Natural killer cell treated with Interleukin-12 subunit alpha and Interleukin-12 subunit beta and Interleukin-15 and Interleukin-18, amount 100 ng/mL, for 72 hours (primary cell): ENCODE measurements around the gene PRDM16. TPM values are rescaled to one million over a fixed set of nuclear protein-coding genes. Genes with fewer than 3 reads are reported as not detected.
"Not testable (repeated sequence)": the region's sequence is repeated elsewhere in the genome, so short reads cannot be mapped to it uniquely, and the experiment has no call there.

Experiments
- ATAC-seq, 2 donors: fragments of 150-1000 bp; cut with Tn5 transposase in 1 of 2; sonication (Bioruptor Pico), chemical (Tn5 transposase) in 1 of 2; 2 replicates each; pipeline ENCODE4 v1.10.0; 2021
- DNase-seq: peaks from one replicate; pipeline ENCODE4 v3.0.0; 2022; ENCODE audit warnings: low spot score
- H3K27ac Mint-ChIP-seq, 2 donors: 1 replicate in 1 of 2; 2 replicates in 1 of 2; pipeline ENCODE4 v1.8.0; 2022; ENCODE audit warnings: mixed read lengths in 2 of 2, mild to moderate bottlenecking in 1 of 2, moderate library complexity in 1 of 2
- H3K27me3 Mint-ChIP-seq, 2 donors: 1 replicate in 1 of 2; 2 replicates in 1 of 2; pipeline ENCODE4 v1.8.0; 2022; ENCODE audit warnings: mixed read lengths in 2 of 2
- H3K36me3 Mint-ChIP-seq: one replicate; pipeline ENCODE4 v1.8.0; 2022; ENCODE audit warnings: mixed read lengths
- H3K4me1 Mint-ChIP-seq, 2 donors: 1 replicate in 1 of 2; 2 replicates in 1 of 2; pipeline ENCODE4 v1.8.0; 2022; ENCODE audit warnings: low read depth in 2 of 2, mixed read lengths in 2 of 2, mild to moderate bottlenecking in 1 of 2
- H3K4me3 Mint-ChIP-seq: one replicate; pipeline ENCODE4 v1.8.0; 2022; ENCODE audit warnings: mixed read lengths
- H3K9me3 Mint-ChIP-seq: 2 replicates; pipeline ENCODE4 v1.8.0; 2022; ENCODE audit warnings: mixed read lengths
- total RNA-seq, 2 donors: library from RNA; stranded (reverse); gene quantifications; one replicate each; pipeline ENCODE4 v1.2.3, GENCODE V29; 2022

The PRDM16 gene
- total RNA-seq, 2 donors from 2014 or later = not detected

DNA sequence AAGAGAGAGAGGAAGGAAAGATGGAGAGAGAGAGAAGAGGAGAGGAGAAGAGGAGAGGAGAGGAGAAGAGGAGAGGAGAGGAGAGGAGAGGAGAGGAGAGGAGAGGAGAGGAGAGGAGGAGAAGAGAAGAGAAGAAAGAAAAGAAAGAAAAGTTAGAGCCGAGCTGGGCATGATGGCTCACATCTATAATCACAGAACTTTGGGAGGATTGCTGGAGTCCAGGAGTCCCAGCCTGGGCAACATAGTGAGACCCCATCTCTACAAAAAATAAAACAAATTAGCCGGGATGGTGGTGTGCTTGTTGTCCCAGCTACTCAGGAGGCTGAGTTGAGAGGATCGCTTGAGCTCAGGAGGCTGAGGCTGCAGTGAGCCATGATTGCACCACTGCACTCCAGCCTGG is 171.0 kb downstream of the PRDM16 start:
- not testable (repeated sequence) for H3K4me3 Mint-ChIP-seq, H3K9me3 Mint-ChIP-seq, H3K27me3 Mint-ChIP-seq, H3K27ac Mint-ChIP-seq, DNase-seq, H3K36me3 Mint-ChIP-seq, ATAC-seq, H3K4me1 Mint-ChIP-seq

DNA sequence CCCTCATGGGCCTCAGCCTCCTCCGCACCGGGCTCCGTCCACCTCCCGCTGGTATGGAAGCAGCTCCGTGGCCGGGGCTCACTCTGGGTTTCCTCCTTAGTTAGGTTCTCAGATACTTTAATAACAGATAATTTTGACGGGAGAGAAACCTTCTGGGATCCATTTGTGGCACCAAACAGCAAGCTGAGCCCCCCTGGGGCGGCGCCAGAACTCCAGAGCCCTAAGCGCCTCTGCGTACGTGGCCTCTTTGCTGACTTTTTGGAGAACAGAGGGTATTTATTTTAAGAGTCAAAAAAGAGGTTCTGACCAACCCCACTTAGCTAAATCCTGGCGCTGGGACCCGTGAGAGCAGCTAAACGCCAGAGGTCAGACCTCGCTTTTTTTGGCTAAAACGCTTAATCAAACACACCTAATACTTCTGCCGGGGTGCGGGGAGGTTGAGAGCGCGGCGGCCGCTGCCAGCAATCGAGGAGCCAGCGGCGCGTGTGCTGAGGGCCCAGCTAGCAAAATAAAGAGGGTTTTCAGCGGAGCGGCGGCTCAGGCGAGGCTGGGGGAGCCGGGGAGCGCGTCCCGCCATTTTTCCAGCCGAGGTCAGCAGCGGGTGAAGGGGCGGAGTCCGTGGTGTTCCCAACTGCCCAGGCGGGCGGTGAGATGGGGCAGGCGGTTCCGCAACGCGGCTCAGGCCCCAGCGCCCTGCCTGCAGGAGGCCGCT is 171.7 kb downstream of the PRDM16 start:
- no peaks in the 10 kb centered on the region for H3K9me3 Mint-ChIP-seq
- H3K36me3 Mint-ChIP-seq = no peaks in the 10 kb centered on the region
- DNase-seq (no peak), ATAC-seq (no peak)
- peaks cover 0 to 3% of the 10 kb centered on the region in 2 donors for H3K4me1 Mint-ChIP-seq
- no peak overlapping the region for H3K27ac Mint-ChIP-seq
- H3K27me3 Mint-ChIP-seq = no peaks in the 10 kb centered on the region
- no peak overlapping the region for H3K4me3 Mint-ChIP-seq

DNA sequence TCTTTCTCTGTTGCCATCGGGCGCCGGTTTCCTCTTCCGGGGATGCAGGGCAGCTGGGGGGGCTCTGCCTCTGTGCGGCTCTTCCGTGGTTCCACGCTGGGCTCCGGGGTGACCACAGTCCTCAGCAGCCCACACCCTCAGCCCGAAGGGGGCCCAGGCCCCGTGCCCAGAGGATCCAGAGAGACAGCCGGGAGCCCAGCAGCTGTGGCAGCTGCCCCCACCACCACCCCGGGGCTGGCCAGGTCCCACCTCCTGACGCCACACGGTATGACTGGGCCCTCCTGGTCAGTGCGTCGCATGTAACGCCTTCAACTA is 172.2 kb downstream of the PRDM16 start:
- Mint-ChIP-seq H3K4me3 (no peak overlapping the region), H3K27me3 (no peaks in the 10 kb centered on the region)
- no peak for DNase-seq

DNA sequence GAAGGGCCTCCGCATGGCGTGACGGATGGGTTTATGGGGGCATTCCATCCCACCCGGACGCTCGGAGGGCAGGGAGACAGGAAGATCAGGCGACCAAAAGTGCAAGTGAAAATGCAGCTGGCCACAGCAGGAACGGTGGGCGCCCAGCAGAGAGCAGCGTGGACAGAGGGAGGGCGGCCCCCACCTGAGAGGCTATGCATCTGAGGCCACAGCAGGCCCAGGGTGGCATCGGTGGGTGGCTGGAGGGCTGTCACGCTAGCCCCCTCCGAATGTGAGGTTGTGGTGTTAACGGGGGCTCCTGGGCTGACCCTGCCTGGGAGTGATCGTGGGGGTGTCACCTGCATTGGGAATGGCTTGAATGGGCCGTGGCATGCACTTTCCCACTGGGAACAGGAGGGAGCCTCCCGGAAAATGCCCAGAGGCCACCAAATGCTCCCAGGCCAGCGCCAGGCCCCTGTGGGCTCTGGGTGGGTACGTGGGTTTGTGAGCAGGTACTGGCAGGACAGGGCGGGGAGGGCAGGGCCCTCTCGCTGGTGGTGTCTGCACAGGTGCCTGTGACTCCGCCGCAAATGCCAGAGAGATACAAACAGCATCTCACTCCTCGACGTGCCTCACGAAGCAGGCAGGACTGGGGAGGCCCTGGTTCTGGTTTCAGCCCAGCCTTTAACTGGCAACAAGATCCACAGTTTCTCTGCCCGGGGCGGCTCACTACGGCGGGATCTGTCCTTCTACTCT is 172.8 kb downstream of the PRDM16 start:
- H3K27me3 Mint-ChIP-seq = peaks cover 0 to under 1% of the 10 kb centered on the region in 2 donors
- H3K27ac Mint-ChIP-seq = no peak overlapping the region
- peak in 1 of 2 donors; percentile 29 for ATAC-seq
- H3K9me3 Mint-ChIP-seq = no peaks in the 10 kb centered on the region
- H3K4me3 Mint-ChIP-seq = no peak overlapping the region
- no peaks in the 10 kb centered on the region for H3K36me3 Mint-ChIP-seq
- H3K4me1 Mint-ChIP-seq = peaks cover 0 to 3% of the 10 kb centered on the region in 2 donors
- DNase-seq = no peak

More for the DNA sequence above, 172.2 kb downstream of the PRDM16 start:
- Mint-ChIP-seq H3K9me3 (no peaks in the 10 kb centered on the region), H3K4me1 (peaks cover 0 to 3% of the 10 kb centered on the region in 2 donors), H3K27ac (no peak overlapping the region), H3K36me3 (no peaks in the 10 kb centered on the region)
- ATAC-seq = no peak

DNA sequence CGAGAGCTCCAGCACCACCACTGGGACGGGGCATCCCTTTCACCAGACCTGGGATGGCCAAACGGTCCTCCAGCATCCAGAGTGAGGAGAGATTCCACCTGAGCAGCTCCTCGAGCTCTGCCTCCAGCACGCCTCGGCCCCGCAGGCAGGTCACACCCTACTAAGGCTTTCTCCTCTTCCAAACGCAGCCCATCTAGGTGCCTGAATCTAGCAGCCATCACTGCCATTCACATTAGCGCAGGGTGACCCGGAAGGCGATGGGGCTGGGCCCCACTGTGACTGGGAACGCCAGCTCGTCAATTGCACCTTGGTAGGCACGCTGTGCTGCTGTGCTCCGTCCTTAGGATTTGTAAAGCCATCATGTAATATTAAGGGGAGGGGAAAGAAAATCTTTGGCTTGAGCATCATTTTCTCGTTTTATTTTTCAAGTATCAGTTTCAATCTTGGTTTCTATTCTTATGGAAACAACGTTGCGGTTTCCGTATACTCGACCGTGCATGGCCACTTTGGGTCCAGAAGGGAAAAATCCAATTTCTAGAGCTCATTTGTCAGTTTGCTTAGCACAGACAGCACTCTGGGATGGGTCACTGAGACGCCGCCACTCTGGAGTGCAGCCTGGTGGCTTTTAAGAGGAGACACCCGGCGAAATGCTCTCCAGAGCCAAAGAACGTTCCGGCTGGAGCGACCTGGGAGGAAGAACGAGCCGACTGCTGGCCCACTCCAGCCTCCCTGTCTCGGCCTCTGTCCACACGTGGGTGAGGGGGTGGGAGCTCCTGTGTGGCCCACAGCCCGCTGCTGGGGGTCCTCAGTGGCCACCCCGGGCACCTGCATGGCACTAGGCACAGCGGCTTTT is 173.6 kb downstream of the PRDM16 start:
- Mint-ChIP-seq H3K9me3 (no peaks in the 10 kb centered on the region), H3K4me1 (peaks cover 0 to 3% of the 10 kb centered on the region in 2 donors), H3K27me3 (peaks cover 0 to 4% of the 10 kb centered on the region in 2 donors), H3K4me3 (no peak overlapping the region), H3K36me3 (no peaks in the 10 kb centered on the region), H3K27ac (no peak overlapping the region)
- no peak for ATAC-seq
- no peak for DNase-seq

DNA sequence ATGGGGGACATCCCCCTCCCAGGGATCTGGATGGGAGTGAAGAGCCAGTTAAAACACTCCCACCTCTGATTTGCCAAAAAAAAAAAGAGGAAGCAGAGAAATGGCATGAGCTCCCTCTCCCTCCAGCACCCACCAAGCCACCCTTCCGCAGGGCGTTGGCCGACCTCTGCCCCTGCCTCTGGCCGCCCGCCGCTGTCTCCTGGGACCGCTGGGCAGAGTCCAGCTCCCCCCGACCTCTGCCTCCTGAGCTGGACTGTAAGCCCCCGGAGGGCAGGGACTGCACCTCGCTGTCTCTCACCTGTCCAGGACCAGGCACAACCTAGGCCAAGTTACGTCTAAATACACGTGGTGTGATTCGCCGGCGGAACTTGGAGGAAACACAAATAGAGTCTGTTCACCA is 174.3 kb downstream of the PRDM16 start:
- no peak for DNase-seq
- Mint-ChIP-seq H3K4me3 (no peak overlapping the region), H3K4me1 (peaks cover 0 to 3% of the 10 kb centered on the region in 2 donors), H3K36me3 (no peaks in the 10 kb centered on the region), H3K27me3 (peaks cover 0 to 8% of the 10 kb centered on the region in 2 donors), H3K9me3 (no peaks in the 10 kb centered on the region), H3K27ac (no peak overlapping the region)
- ATAC-seq = no peak

DNA sequence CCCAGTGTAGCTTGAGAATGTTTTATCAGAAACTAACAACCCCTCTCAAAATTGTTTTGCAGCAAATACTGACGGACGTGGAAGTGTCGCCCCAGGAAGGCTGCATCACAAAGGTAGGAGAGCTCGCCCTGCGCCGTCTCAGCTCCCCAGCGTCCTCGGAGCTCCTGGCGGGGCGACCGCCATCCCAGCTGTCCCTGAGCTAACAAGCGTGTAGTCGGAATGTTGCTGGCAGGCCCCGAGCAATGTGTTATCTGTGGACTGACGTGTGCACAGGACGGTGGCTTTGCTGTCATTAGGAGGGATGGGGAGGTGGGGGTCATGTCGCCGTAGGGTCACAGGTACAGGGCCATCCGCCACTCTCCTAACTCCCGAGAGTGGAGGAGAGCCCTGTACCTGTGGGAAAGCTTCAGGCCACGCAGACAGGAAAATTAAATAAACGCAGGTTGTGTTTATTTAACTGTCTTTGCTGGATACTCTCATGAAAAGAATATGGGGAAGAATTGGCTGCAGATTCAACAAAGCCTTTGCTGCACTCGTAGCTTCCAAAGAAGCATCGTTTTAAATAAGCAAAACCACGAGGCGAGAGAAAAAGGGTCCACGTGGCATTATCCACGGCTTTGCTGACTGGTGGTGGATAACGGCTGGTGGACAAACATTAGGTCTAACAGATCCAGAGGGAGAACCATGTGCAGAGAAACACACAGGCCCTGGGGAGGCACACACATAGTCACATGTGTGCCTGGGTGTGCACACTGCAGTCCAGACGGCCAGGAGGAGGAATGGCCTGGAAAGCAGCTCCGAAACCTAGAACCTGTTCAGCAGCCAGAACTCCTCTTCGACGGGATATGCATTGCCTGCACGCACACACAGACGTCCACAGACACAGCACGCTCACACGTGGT is 175.3 kb downstream of the PRDM16 start:
- H3K4me3 Mint-ChIP-seq = no peak overlapping the region
- H3K4me1 Mint-ChIP-seq = peaks cover 0 to 3% of the 10 kb centered on the region in 2 donors
- H3K27me3 Mint-ChIP-seq = peaks cover 0 to 8% of the 10 kb centered on the region in 2 donors
- ATAC-seq (no peak), DNase-seq (no peak)
- H3K9me3 Mint-ChIP-seq = no peaks in the 10 kb centered on the region
- no peak overlapping the region for H3K27ac Mint-ChIP-seq
- H3K36me3 Mint-ChIP-seq = no peaks in the 10 kb centered on the region

DNA sequence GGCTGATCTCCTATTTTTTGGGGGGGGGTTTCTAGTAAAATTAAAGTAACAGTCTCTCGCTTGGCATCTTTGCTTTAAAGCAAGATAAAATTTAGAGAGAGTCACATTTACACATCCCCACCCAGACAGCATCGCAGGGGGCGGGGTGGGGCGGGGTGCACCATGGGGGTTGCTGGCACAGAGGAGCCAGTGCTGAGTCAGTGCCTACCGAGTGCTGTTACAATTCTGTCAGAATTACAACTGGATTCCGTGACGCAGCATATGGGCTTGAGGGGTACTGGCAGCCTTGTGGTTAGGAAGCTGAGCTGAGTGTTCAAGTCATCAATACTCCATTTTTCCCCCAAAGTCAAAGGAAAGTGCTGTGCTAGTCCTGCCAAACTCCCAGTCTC is 175.9 kb downstream of the PRDM16 start:
- Mint-ChIP-seq H3K36me3 (no peaks in the 10 kb centered on the region), H3K4me3 (no peak overlapping the region), H3K9me3 (no peaks in the 10 kb centered on the region), H3K27me3 (peaks cover 0 to 11% of the 10 kb centered on the region in 2 donors), H3K27ac (no peak overlapping the region), H3K4me1 (peaks cover 0 to 3% of the 10 kb centered on the region in 2 donors)
- DNase-seq (no peak), ATAC-seq (no peak)

DNA sequence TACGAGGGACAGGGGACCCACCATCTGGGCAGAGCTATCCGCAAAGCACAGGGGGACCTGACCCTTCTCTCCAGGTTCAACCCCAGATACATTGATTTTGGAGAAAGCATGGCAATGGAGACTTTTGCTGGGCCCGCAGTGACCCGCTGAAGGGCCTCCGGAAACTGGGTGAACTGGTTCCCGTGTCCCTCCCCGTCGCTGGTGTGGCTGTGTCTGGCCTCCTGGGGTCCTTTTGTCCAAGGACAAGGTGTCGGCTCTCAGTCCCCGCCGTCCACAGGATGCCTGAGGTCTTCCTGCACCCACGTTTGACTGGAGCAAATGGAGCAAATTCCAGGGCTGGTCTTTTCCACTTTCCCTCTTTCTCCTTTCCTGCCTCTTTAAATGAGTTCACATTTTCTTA is 176.3 kb downstream of the PRDM16 start:
- H3K27ac Mint-ChIP-seq = no peak overlapping the region
- no peak for ATAC-seq
- DNase-seq = no peak
- no peaks in the 10 kb centered on the region for H3K9me3 Mint-ChIP-seq
- H3K36me3 Mint-ChIP-seq = no peaks in the 10 kb centered on the region
- H3K27me3 Mint-ChIP-seq = peaks cover 0 to 11% of the 10 kb centered on the region in 2 donors
- H3K4me3 Mint-ChIP-seq = no peak overlapping the region
- peaks cover 0 to 3% of the 10 kb centered on the region in 2 donors for H3K4me1 Mint-ChIP-seq

DNA sequence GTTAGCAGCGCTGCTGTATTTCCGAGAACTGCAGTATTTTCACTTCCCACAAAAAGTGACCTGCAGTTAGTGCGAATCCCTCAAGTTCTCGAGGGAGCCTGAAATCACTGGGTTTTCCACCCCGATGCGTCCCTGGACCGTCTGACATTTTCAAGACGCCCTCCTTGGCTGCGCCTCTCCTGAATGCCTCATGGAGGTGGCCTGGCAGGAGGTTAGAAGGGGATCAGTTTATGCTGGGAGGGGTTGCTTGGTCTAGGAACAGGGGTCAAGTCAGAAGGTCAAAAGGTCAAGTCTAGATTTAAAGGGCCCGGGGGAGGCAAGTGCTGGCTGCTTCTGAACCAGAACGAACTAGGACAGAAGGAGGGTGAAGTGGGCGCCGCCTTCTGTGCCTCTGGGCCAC is 176.8 kb downstream of the PRDM16 start:
- Mint-ChIP-seq H3K27me3 (peaks cover 0 to 11% of the 10 kb centered on the region in 2 donors), H3K27ac (no peak overlapping the region), H3K9me3 (no peaks in the 10 kb centered on the region), H3K36me3 (no peaks in the 10 kb centered on the region), H3K4me1 (peaks cover 0 to 3% of the 10 kb centered on the region in 2 donors), H3K4me3 (no peak overlapping the region)
- ATAC-seq (no peak), DNase-seq (no peak)

DNA sequence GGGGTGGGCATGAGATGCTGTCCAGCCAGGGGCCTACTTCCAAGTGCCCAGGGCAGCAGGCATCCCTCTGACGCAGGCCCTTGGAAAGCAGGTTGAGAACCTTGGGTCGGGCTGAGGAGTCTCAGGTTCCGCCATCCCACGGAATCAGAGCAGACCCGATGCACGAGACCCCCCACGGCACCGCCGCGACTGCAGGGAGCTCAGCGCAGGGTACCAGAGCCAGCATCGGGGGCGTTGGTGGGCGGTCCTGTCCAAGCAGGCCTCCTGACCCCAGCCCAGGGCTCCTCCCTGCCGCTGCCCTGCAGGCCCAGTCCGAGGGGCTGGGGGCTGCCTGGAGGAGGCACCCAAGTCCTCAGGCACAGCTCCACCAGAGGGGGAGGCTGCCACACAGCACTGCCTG is 177.2 kb downstream of the PRDM16 start:
- no peak for ATAC-seq
- H3K27ac Mint-ChIP-seq = no peak overlapping the region
- H3K27me3 Mint-ChIP-seq = peaks cover 0 to 11% of the 10 kb centered on the region in 2 donors
- no peak for DNase-seq
- peaks cover 0 to 3% of the 10 kb centered on the region in 2 donors for H3K4me1 Mint-ChIP-seq
- H3K9me3 Mint-ChIP-seq = no peaks in the 10 kb centered on the region
- no peak overlapping the region for H3K4me3 Mint-ChIP-seq
- no peaks in the 10 kb centered on the region for H3K36me3 Mint-ChIP-seq

DNA sequence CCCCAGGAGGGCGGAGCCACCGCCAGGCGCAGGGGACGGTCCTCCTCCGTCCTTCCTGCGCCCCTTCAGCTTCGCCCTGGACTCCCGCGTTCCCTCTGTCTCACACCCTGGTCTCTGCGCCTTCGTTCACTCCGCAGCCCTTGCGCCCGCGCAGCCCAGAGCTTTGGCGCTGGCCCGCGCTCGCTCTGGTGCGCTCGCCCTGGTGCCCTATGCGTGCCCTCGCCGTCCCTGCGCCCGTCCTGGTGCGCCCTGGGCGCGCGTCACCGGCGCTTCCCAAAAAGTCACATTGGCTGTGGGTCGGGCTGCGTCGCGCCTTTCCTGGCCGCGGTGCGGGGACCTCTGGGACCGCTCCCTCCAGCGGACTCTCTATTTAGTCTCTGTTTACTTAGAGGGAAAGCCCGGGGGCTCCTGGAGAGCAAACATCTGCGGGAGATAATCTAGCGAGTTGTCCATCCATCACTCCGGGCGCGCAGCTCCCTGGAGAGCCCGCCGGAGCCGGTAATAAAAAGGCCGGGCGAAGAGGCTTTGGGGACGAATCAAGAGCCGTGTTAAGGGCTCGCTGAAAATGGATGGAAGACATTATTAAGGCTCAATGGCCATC is 178.6 kb downstream of the PRDM16 start:
- no peaks in the 10 kb centered on the region for H3K36me3 Mint-ChIP-seq
- no peaks in the 10 kb centered on the region for H3K9me3 Mint-ChIP-seq
- ATAC-seq (no peak), DNase-seq (no peak)
- no peak overlapping the region for H3K27ac Mint-ChIP-seq
- H3K27me3 Mint-ChIP-seq = peaks cover 0 to 11% of the 10 kb centered on the region in 2 donors
- no peaks in the 10 kb centered on the region for H3K4me1 Mint-ChIP-seq
- no peak overlapping the region for H3K4me3 Mint-ChIP-seq
